Inferior parietal cortex (tissue), 1 donor: ENCODE measurements around the gene DZANK1.
"Not testable (repeated sequence)": the region's sequence is repeated elsewhere in the genome, so short reads cannot be mapped to it uniquely, and the experiment has no call there.

ENCODE experiments used
- DNase-seq: peaks from one replicate; pipeline ENCODE4 v3.0.0-alpha.2; 2016; ENCODE audit errors: extremely low spot score

DZANK1 gene

GRCh38 chr20:18466894-18467730 is at the start of gene DZANK1, which contains the start of gene POLR3F:
DZANK1 (minus strand) TSS chr20:18467030; CDS start chr20:18465358, 1,672 bp downstream.
POLR3F (plus strand) TSS chr20:18467390; CDS start chr20:18467507, 117 bp downstream.
- peak; percentile 95 for DNase-seq

- no peak for DNase-seq
Observed at GRCh38 chr20:18515973-18516372, 49.1 kb upstream of the DZANK1 start.

GRCh38 chr20:18514127-18514526 is 47.3 kb upstream of the DZANK1 start:
- no peak for DNase-seq

GRCh38 chr20:18513208-18513607 is 46.4 kb upstream of the DZANK1 start:
- no peak for DNase-seq

- DNase-seq, result no peak
Observed at GRCh38 chr20:18511571-18511970, 44.7 kb upstream of the DZANK1 start.

GRCh38 chr20:18507218-18508191 is 40.7 kb upstream of the DZANK1 start, which contains the start of gene SEC23B:
SEC23B (plus strand) TSS chr20:18507940; CDS start chr20:18510836, 2,896 bp downstream.
- peak; percentile 98 for DNase-seq

GRCh38 chr20:18506744-18507143 is 39.9 kb upstream of the DZANK1 start:
- DNase-seq, result no peak

- DNase-seq, result no peak
Observed at GRCh38 chr20:18504479-18505060, 37.7 kb upstream of the DZANK1 start.

GRCh38 chr20:18501672-18502071 is 34.8 kb upstream of the DZANK1 start:
- DNase-seq, result not testable (repeated sequence)

- no peak for DNase-seq
Observed at GRCh38 chr20:18497603-18498002, 30.8 kb upstream of the DZANK1 start.

- peak; percentile 82 for DNase-seq
Observed at GRCh38 chr20:18496740-18497592, 30.1 kb upstream of the DZANK1 start, which contains the start of gene RBBP9. RBBP9 (minus strand) TSS chr20:18497225; CDS start chr20:18497167, 58 bp downstream.

GRCh38 chr20:18496042-18496441 is 29.2 kb upstream of the DZANK1 start:
- no peak for DNase-seq

- no peak for DNase-seq
Observed at GRCh38 chr20:18488301-18488700, 21.5 kb upstream of the DZANK1 start.

- DNase-seq, result no peak
Observed at GRCh38 chr20:18481596-18481995, 14.8 kb upstream of the DZANK1 start.

- DNase-seq, result no peak
Observed at GRCh38 chr20:18477821-18478220, 11.0 kb upstream of the DZANK1 start.

GRCh38 chr20:18477218-18477617 is 10.4 kb upstream of the DZANK1 start:
- no peak for DNase-seq

GRCh38 chr20:18466574-18466893 is 296 bp downstream of the DZANK1 start:
- DNase-seq, result peak; percentile 2

GRCh38 chr20:18465536-18466200 is 1.2 kb downstream of the DZANK1 start:
- DNase-seq, result no peak

GRCh38 chr20:18456600-18456999 is 10.2 kb downstream of the DZANK1 start:
- no peak for DNase-seq

GRCh38 chr20:18443886-18444285 is 22.9 kb downstream of the DZANK1 start:
- no peak for DNase-seq
